Lower leg skin (tissue), 4 donors: ENCODE results near the gene IL15. TPM values are rescaled to one million over a fixed set of nuclear protein-coding genes. Genes with fewer than 3 reads are reported as not detected.

Experiments used
- DNase-seq, 2 donors: peaks; one replicate each; pipeline ENCODE4 v3.0.0-alpha.2; 2019; ENCODE audit warnings: low spot score in 2 of 2
- H3K4me3 ChIP-seq: fragments of 200-600 bp; sonication (generic); 2 replicates; pipeline ENCODE4 v1.5.1; 2017; ENCODE audit warnings: mild to moderate bottlenecking, low read depth; ENCODE audit not compliant: poor library complexity, severe bottlenecking
- POLR2A ChIP-seq, 2 donors: fragments of 450-650 bp; IDR thresholded peaks; one replicate each; pipeline ENCODE4 v1.6.1; 2016 to 2017; ENCODE audit warnings: antibody characterized with exemption in 2 of 2, mild to moderate bottlenecking in 1 of 2, moderate library complexity in 1 of 2
- WGBS, 2 donors: methylation state at CpG; one replicate each; pipeline ENCODE4 v1.1.5; 2018; 5-methylcytosine and 5-hydroxymethylcytosine counted together
- intact Hi-C: fragments of 100-400 bp; cut with DNase I; formaldehyde crosslinking; loops from one replicate; pipeline ENCODE4 v1.15.0; 2023; ENCODE audit warnings: low total_unique reads
- total RNA-seq, 4 donors: library from RNA; depleted of rRNA; stranded (reverse); fragments of >200 nt; gene quantifications; one replicate each; pipeline ENCODE4 v1.1.0, GENCODE V29; 2016
- TF ChIP-seq, protein P1 (sequence below), 3 donors: fragments of 450-650 bp; IDR thresholded peaks; one replicate each; pipeline ENCODE4 v1.5.1; 2016; ENCODE audit warnings: antibody characterized with exemption in 3 of 3, mild to moderate bottlenecking in 3 of 3, moderate library complexity in 2 of 3

The IL15 gene
- total RNA-seq, 4 donors from 2014 or later: 0.42 to 1.6 (median 0.96) TPM

DNA sequence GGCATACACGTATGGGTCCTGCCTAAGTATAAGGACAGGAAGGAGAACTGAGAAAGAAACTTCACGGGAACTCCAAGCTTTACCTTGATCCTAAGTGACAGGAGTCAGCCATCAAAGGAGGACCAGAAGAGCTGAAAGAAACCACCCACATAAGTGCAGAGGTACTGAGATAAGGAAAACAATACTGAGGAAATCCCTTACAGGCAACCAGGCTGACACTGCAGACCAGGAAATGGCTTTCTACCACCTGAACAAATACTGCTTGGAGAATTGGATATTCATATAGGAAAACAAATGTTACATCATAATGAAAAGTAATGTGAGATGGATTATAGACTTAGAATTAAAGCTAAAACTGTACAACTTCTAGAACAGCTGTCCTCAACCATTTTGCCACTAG lies 127.0 kb downstream of the IL15 start:
- intact Hi-C loops: no loop called here
- H3K4me3 ChIP-seq: no peak overlapping the region
- no peak for DNase-seq
- 75 to 88% methylated on average over 2 of the region's 2 CpGs for WGBS, 2 donors
- TF ChIP-seq POLR2A (IDR thresholded peaks at IDR 0.05): no peak
- TF ChIP-seq, protein P1, sequence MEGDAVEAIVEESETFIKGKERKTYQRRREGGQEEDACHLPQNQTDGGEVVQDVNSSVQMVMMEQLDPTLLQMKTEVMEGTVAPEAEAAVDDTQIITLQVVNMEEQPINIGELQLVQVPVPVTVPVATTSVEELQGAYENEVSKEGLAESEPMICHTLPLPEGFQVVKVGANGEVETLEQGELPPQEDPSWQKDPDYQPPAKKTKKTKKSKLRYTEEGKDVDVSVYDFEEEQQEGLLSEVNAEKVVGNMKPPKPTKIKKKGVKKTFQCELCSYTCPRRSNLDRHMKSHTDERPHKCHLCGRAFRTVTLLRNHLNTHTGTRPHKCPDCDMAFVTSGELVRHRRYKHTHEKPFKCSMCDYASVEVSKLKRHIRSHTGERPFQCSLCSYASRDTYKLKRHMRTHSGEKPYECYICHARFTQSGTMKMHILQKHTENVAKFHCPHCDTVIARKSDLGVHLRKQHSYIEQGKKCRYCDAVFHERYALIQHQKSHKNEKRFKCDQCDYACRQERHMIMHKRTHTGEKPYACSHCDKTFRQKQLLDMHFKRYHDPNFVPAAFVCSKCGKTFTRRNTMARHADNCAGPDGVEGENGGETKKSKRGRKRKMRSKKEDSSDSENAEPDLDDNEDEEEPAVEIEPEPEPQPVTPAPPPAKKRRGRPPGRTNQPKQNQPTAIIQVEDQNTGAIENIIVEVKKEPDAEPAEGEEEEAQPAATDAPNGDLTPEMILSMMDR (IDR thresholded peaks at IDR 0.05): no peak

DNA sequence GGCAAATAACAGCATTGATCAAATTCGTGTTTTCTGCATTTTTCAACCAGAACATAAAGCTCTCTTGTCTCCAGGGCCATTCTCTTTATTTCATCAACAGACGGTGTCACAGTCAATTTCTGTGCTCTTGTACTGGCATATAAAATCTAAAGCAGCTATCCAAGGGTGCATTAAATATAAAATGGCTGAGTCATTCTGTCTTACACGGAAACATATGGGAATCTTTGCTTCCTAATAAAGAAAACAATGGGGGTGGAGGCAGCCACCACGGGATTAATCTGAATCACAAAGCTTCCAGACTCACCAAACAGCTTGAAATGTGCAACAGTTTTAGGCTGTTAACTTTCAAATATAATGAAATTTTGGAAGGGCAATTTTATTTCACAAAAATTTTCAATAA lies 132.6 kb downstream of the IL15 start:
- TF ChIP-seq, protein P1 (IDR thresholded peaks at IDR 0.05): no peak
- TF ChIP-seq POLR2A (IDR thresholded peaks at IDR 0.05): no peak
- intact Hi-C loops: no loop called here
- H3K4me3 ChIP-seq: no peak overlapping the region
- WGBS, 2 donors: 46 to 48% methylated on average over 4 of the region's 4 CpGs
- DNase-seq: no peak

DNA sequence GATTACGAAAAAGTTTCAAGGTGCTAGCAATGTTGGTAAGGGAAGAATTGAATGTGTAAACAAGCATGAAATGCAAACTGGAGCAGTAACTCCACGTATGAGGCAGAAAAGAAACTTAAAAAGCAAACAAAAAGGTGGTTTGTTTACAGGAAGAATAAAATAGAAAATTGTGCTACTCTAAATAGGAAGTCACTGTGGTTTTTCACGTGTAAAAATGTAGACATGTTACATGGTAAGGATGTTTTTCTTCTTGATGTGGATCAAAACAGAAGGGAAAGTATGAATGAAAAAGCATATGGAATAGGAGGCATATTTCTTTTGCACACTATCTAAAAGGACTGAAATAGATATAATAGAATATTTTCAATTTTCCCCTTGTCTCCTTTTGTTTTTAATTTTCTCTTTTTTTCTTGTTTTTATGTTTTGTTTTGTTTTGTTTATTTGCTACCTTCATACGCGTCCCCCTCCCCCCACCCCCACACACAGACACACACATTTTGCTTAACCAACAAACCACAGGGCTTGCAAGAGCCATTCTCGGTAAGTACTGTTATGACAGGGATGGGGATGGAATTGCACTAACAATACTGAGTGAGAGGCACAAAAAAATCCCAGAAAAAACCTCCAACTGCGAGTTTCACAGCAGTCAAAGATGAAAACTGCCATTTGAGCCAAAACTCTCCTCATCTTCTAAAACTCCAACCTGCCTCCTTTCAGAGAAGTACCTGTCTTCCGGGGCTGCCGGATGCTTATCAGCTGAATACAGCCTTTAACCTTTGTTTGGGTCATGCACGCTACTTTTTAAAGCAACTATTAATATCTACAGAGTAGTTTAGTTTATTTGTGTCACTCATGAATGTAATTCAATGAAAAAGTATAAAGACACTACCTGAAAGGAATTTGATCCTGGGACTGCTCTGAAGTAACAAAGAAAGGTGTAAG lies 135.8 kb downstream of the IL15 start:
- DNase-seq: no peak
- TF ChIP-seq, protein P1 (IDR thresholded peaks at IDR 0.05): no peak
- TF ChIP-seq POLR2A (IDR thresholded peaks at IDR 0.05): no peak
- 80% methylated on average over 10 of the region's 10 CpGs for WGBS, 2 donors
- no peak overlapping the region for H3K4me3 ChIP-seq
- intact Hi-C loops: no loop called here

DNA sequence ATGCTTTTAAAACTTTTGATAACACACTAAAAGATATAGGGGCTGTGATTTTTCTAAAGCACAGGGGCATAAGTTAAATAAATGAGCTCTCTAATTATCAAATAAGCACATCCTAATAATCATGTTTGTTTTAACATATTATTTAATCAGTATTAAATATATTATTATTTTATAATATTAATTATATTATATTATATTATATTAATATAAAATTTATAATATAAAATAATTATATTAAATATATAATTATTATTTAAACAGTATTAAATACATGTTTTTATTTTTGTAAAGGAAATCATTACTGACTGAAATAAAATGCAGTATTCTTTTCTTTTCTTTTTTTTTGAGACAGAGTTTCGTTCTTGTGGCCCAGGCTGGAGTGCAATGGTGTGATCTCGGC lies 136.5 kb downstream of the IL15 start:
- DNase-seq: no peak
- 93 to 95% methylated on average over 2 of the region's 2 CpGs for WGBS, 2 donors
- H3K4me3 ChIP-seq: no peak overlapping the region
- TF ChIP-seq, protein P1 (IDR thresholded peaks at IDR 0.05): no peak
- no peak for TF ChIP-seq POLR2A (IDR thresholded peaks at IDR 0.05)
- intact Hi-C loops: no loop called here

DNA sequence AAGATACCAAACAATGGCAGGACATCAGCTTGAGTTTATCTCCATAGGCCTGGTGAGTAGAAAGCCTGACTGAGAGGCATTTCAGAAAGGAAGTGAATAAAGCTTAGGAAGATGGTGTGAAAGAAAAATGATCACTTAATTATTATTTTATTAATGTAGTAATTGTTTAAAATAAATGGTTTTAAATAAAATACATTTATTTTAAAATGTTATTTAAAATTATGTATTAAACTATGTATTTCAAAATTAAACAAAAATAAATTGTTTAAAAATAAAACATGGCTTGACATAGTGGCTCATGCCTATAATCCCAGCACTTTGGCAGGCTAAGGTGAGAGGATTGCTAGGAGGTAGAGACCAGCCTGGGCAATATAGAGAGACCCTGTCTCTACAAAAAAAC lies 145.8 kb downstream of the IL15 start:
- no peak for DNase-seq
- TF ChIP-seq POLR2A (IDR thresholded peaks at IDR 0.05): no peak
- TF ChIP-seq, protein P1 (IDR thresholded peaks at IDR 0.05): no peak

More for the DNA sequence above, 145.8 kb downstream of the IL15 start:
- no peak overlapping the region for H3K4me3 ChIP-seq
- intact Hi-C loops: no loop called here
